ENCODE data around the gene MEN1.
A peak's percentile ranks its signal among the peaks of the same experiment; 100 is the strongest.
"Not testable (repeated sequence)": the region's sequence is repeated elsewhere in the genome, so short reads cannot be mapped to it uniquely, and the experiment has no call there.

Gene MEN1

GRCh38 chr11:64817476-64817875, 7.1 kb upstream of the MEN1 start:
- no peak for TF ChIP-seq PAX5 (IDR thresholded peaks at IDR 0.05; ENCODE audit: insufficient read depth, low read length, severe bottlenecking)
- no peak for DNase-seq (ENCODE audit: insufficient read length, low spot score)
- FAIRE-seq, result no peak

DNA sequence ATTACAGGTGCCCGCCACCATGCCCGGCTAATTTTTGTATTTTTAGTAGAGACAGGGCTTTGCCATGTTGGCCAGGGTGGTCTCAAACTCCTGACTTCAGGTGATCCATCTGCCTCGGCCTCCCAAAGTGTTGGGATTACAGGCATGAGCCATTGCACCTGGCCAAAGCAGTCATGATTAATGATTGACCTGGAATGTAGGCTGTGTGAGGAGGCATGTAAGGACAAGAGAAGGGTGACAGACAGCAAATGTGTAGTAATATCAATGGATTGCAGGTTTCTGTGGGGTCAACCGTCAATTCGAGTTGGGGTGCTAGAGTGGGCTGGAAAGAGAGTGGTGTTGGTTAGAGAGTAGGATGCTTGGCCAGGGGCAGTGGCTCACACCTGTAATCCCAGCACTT, 5.1 kb upstream of the MEN1 start:
- FAIRE-seq; DNase-seq (ENCODE audit: insufficient read length, low spot score): not testable (repeated sequence)

DNA sequence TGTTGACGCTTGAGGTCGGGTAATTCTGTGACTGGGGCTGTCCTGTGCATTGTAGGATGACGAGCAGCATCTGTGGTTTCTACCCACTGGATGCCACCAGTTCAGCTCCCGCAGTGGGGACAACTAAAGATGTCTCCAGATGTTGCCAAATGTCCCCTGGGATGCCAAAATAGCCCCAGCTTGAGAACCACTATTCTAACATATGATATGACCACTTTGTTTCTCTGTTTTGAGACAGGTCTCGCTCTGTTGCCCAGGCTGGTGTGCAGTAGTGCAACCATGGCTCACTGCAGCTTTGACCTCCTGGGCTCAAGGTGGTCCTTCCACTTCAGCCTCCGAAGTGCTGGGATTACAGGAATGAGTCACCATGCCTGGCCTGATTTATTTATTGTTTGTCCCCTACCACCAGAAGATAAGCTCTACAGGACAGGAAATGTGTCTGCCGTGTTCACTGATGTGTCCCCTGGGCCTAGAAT, 4.4 kb upstream of the MEN1 start:
- no peak for DNase-seq (ENCODE audit: insufficient read length, low spot score)
- FAIRE-seq, result peak; percentile 94
- TF ChIP-seq POU2F2 (IDR thresholded peaks at IDR 0.05; ENCODE audit: low read depth, low read length) (no peak), PAX5 (IDR thresholded peaks at IDR 0.05; ENCODE audit: insufficient read depth, low read length, severe bottlenecking) (peak; percentile 91)

- TF ChIP-seq POLR2A (IDR thresholded peaks at IDR 0.05; ENCODE audit: low read depth, low read length) (no peak), POU2F2 (IDR thresholded peaks at IDR 0.05; ENCODE audit: low read depth, low read length) (no peak), POLR2AphosphoS5 (IDR thresholded peaks at IDR 0.05; ENCODE audit: low read depth, low read length) (no peak), PAX5 (IDR thresholded peaks at IDR 0.05; ENCODE audit: insufficient read depth, low read length, severe bottlenecking) (no peak), TAF1 (IDR thresholded peaks at IDR 0.05; ENCODE audit: low read depth, low read length) (no peak), SPI1 (IDR thresholded peaks at IDR 0.05; ENCODE audit: low read depth, low read length) (no peak)
Measured at GRCh38 chr11:64813826-64814225, 3.5 kb upstream of the MEN1 start.

DNA sequence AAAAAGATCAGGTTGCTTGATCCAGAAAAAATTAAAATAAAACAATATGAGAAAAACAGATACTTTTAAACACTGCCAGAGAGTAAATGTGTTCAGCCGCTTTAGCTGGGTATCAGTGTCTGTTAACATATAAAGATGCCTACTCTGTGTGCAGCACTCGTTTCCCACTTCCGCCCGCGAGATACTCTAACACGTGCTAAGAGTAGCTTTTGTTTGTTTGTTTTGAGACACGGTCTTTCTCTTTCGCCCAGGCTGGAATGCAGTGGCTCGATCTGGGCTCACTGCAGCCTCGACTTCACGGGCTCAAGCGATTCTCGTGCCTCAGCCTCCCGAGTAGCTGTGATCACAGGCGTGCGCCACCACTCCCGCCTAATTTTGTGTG, 531 bp upstream of the MEN1 start:
- TF ChIP-seq PAX5 (IDR thresholded peaks at IDR 0.05; ENCODE audit: insufficient read depth, low read length, severe bottlenecking) (no peak), SPI1 (IDR thresholded peaks at IDR 0.05; ENCODE audit: low read depth, low read length) (peak; percentile 55)
- DNase-seq (ENCODE audit: insufficient read length, low spot score) (no peak), FAIRE-seq (peak; percentile 71)

More at GRCh38 chr11:64813826-64814225, 3.5 kb upstream of the MEN1 start:
- FAIRE-seq (no peak), DNase-seq (ENCODE audit: insufficient read length, low spot score) (no peak)

- peak; percentile 65 for FAIRE-seq
- DNase-seq (ENCODE audit: insufficient read length, low spot score), result no peak
- TF ChIP-seq POU2F2 (IDR thresholded peaks at IDR 0.05; ENCODE audit: low read depth, low read length), result no peak
- no peak for TF ChIP-seq POLR2AphosphoS5 (IDR thresholded peaks at IDR 0.05; ENCODE audit: low read depth, low read length)
- no peak for TF ChIP-seq SPI1 (IDR thresholded peaks at IDR 0.05; ENCODE audit: low read depth, low read length)
- TF ChIP-seq POLR2A (IDR thresholded peaks at IDR 0.05; ENCODE audit: low read depth, low read length), result no peak
Measured at GRCh38 chr11:64809781-64810241, 540 bp downstream of the MEN1 start.

- FAIRE-seq (no peak), DNase-seq (ENCODE audit: insufficient read length, low spot score) (no peak)
- TF ChIP-seq POU2F2 (IDR thresholded peaks at IDR 0.05; ENCODE audit: low read depth, low read length), result no peak
- TF ChIP-seq POLR2AphosphoS5 (IDR thresholded peaks at IDR 0.05; ENCODE audit: low read depth, low read length), result no peak
- TF ChIP-seq TAF1 (IDR thresholded peaks at IDR 0.05; ENCODE audit: low read depth, low read length), result no peak
- no peak for TF ChIP-seq POLR2A (IDR thresholded peaks at IDR 0.05; ENCODE audit: low read depth, low read length)
- TF ChIP-seq PAX5 (IDR thresholded peaks at IDR 0.05; ENCODE audit: insufficient read depth, low read length, severe bottlenecking), result no peak
- TF ChIP-seq SPI1 (IDR thresholded peaks at IDR 0.05; ENCODE audit: low read depth, low read length), result no peak
Measured at GRCh38 chr11:64805481-64805880, 4.9 kb downstream of the MEN1 start.

- DNase-seq (ENCODE audit: insufficient read length, low spot score) (no peak), FAIRE-seq (no peak)
- TF ChIP-seq POU2F2 (IDR thresholded peaks at IDR 0.05; ENCODE audit: low read depth, low read length) (no peak), SPI1 (IDR thresholded peaks at IDR 0.05; ENCODE audit: low read depth, low read length) (no peak), POLR2A (IDR thresholded peaks at IDR 0.05; ENCODE audit: low read depth, low read length) (no peak), TAF1 (IDR thresholded peaks at IDR 0.05; ENCODE audit: low read depth, low read length) (no peak), POLR2AphosphoS5 (IDR thresholded peaks at IDR 0.05; ENCODE audit: low read depth, low read length) (no peak), PAX5 (IDR thresholded peaks at IDR 0.05; ENCODE audit: insufficient read depth, low read length, severe bottlenecking) (no peak)
Measured at GRCh38 chr11:64804346-64805210, 5.8 kb downstream of the MEN1 start.

- TF ChIP-seq SPI1 (IDR thresholded peaks at IDR 0.05; ENCODE audit: low read depth, low read length) (no peak), POLR2AphosphoS5 (IDR thresholded peaks at IDR 0.05; ENCODE audit: low read depth, low read length) (no peak), TAF1 (IDR thresholded peaks at IDR 0.05; ENCODE audit: low read depth, low read length) (no peak)
- FAIRE-seq, result no peak
- no peak for DNase-seq (ENCODE audit: insufficient read length, low spot score)
Measured at GRCh38 chr11:64803846-64804345, 6.5 kb downstream of the MEN1 start.

- TF ChIP-seq POU2F2 (IDR thresholded peaks at IDR 0.05; ENCODE audit: low read depth, low read length) (no peak), POLR2A (IDR thresholded peaks at IDR 0.05; ENCODE audit: low read depth, low read length) (no peak), SPI1 (IDR thresholded peaks at IDR 0.05; ENCODE audit: low read depth, low read length) (no peak), PAX5 (IDR thresholded peaks at IDR 0.05; ENCODE audit: insufficient read depth, low read length, severe bottlenecking) (no peak), TAF1 (IDR thresholded peaks at IDR 0.05; ENCODE audit: low read depth, low read length) (no peak), POLR2AphosphoS5 (IDR thresholded peaks at IDR 0.05; ENCODE audit: low read depth, low read length) (no peak)
- DNase-seq (ENCODE audit: insufficient read length, low spot score), result peak; percentile 98
- FAIRE-seq, result peak; percentile 84
Measured at GRCh38 chr11:64803158-64803845, 7.0 kb downstream of the MEN1 start, which contains the start of gene MAP4K2. MAP4K2 (minus strand) TSS chr11:64803214; CDS start chr11:64803149, 65 bp downstream.
